Naive B cell (primary cell): Measurements from ENCODE around the gene AMN. TPM values are rescaled to one million over a fixed set of nuclear protein-coding genes. Genes with fewer than 3 reads are reported as not detected.

Source experiments
- ATAC-seq, 2 donors: fragments of 150-1000 bp; cut with Tn5 transposase; 2 replicates each; pipeline ENCODE4 v1.10.0; 2021; ENCODE audit warnings: low read depth in 2 of 2, mild to moderate bottlenecking in 2 of 2, moderate library complexity in 2 of 2
- DNase-seq: peaks from one replicate; pipeline ENCODE4 v3.0.0; 2022
- H3K27ac Mint-ChIP-seq, 6 donors: one replicate each; pipeline ENCODE4 v1.8.0; 2020 to 2022; ENCODE audit warnings: mild to moderate bottlenecking in 6 of 6, mixed read lengths in 6 of 6, moderate library complexity in 5 of 6, inconsistent platforms in 2 of 6
- H3K27me3 Mint-ChIP-seq, 3 donors: one replicate each; pipeline ENCODE4 v1.8.0; 2021 to 2022; ENCODE audit warnings: mixed read lengths in 3 of 3, mild to moderate bottlenecking in 1 of 3
- H3K36me3 Mint-ChIP-seq, 2 donors: one replicate each; pipeline ENCODE4 v1.8.0; 2020 to 2022; ENCODE audit warnings: mixed read lengths in 2 of 2, inconsistent platforms in 1 of 2, mild to moderate bottlenecking in 1 of 2
- H3K4me1 Mint-ChIP-seq, 3 donors: one replicate each; pipeline ENCODE4 v1.8.0; 2020 to 2022; ENCODE audit warnings: mixed read lengths in 3 of 3, inconsistent platforms in 1 of 3, mild to moderate bottlenecking in 1 of 3, moderate library complexity in 1 of 3
- H3K4me3 Mint-ChIP-seq, 8 donors: one replicate each; pipeline ENCODE4 v1.8.0; 2020 to 2022; ENCODE audit warnings: mild to moderate bottlenecking in 8 of 8, mixed read lengths in 8 of 8, moderate library complexity in 8 of 8, inconsistent platforms in 2 of 8
- H3K9me3 Mint-ChIP-seq, 7 donors: one replicate each; pipeline ENCODE4 v1.8.0; 2020 to 2022; ENCODE audit warnings: mixed read lengths in 7 of 7, mild to moderate bottlenecking in 5 of 7, inconsistent platforms in 2 of 7, moderate library complexity in 1 of 7
- polyA plus RNA-seq, 6 donors: library from polyadenylated mRNA; unstranded; fragments of 300-500 nt; fragmentation: Illumina TruSeq; gene quantifications; one replicate each; pipeline ENCODE4 v1.2.3, GENCODE V29; 2021; ENCODE audit warnings: low read depth in 6 of 6

The AMN gene
- polyA plus RNA-seq, 6 donors from 2014 or later: 1.8 to 5.7 (median 2.4) TPM

DNA sequence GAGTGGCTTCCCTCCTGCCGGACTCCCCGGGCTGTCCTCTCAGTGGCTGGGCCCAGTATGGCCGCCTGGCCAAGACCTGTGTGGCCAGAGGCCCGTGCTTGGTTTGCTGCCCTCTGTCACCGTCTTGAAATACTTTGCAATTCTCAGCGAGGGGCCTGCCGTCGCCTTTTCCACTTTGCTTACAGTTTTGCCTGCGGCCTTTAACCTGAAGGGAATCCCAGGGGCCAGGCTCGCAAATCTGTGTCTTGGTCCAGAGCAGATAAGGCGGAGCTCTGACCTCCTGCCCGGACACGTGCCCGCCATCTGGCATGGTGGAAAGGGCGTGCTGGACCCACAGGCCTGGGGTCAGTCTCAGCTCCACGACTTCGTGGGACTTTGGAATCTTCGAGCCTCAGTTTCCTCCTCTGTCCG, 10.9 kb upstream of the AMN start:
- no peaks in the 10 kb centered on the region for H3K9me3 Mint-ChIP-seq
- H3K27me3 Mint-ChIP-seq: no peaks in the 10 kb centered on the region
- H3K4me3 Mint-ChIP-seq: no peak overlapping the region
- no peak for DNase-seq
- peaks cover 0 to 6% of the 10 kb centered on the region in 2 donors for H3K36me3 Mint-ChIP-seq
- no peak for ATAC-seq
- peaks cover 18 to 37% (median 24%) of the 10 kb centered on the region in 3 donors for H3K4me1 Mint-ChIP-seq
- H3K27ac Mint-ChIP-seq: no peak overlapping the region

- Mint-ChIP-seq H3K4me3 (peak overlapping the region in 2 of 8 donors; percentile 44), H3K4me1 (peaks cover 23 to 34% (median 24%) of the 10 kb centered on the region in 3 donors)
- DNase-seq: no peak
Observed at GRCh38 chr14:102911991-102912761, 10.3 kb upstream of the AMN start.

DNA sequence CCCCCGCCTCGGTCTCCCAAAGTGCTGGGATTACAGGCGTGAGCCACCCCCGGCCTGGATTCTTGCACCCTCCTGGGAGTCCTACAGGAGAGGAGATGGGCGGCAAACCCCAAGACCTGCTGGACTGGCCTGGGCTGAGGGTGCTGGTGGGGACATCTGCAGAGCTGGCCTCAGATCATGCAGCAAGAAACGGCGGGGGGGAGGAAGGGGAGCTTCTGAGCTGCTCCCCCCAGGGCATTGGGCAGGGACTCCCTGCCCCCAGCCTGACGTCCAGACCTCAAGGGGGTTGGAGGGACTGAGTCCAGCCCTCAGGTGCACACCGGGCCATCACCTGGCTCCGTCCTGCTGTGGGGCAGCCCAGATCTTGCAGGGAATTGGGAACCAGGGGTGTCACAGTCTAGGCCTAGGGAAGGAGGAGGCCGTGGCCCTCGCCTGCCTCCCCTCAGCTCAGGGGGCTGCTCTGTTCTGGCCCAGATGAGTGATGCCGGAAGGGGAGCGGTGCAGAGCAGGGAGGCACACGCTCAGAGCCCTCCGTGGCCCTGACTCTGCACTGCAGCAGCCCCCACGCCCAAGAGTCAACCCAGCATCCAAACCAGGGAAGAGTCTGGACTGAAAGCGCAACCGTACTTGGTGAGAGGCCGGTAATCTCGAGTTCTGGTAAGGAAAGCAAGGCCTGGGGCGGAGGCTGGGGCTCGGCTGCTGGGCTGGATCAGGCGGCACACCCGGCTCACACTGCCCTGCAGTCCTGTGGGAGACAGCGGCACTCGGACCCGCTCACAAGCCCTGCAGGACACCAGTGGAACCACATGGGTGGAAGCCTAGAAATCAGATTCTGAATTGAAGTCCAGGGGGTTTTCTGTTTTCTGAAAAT, 8.9 kb upstream of the AMN start:
- no peak overlapping the region for H3K27ac Mint-ChIP-seq
- H3K36me3 Mint-ChIP-seq: no peaks in the 10 kb centered on the region
- no peaks in the 10 kb centered on the region for H3K9me3 Mint-ChIP-seq
- H3K4me3 Mint-ChIP-seq: peak overlapping the region in 4 of 8 donors; percentile 16 to 85 (median 59)
- no peaks in the 10 kb centered on the region for H3K27me3 Mint-ChIP-seq
- DNase-seq: no peak
- no peak for ATAC-seq
- peaks cover 15 to 27% (median 16%) of the 10 kb centered on the region in 3 donors for H3K4me1 Mint-ChIP-seq

More at GRCh38 chr14:102911991-102912761, 10.3 kb upstream of the AMN start:
- H3K36me3 Mint-ChIP-seq: peaks cover 0 to 6% of the 10 kb centered on the region in 2 donors
- H3K27ac Mint-ChIP-seq: peak overlapping the region in 1 of 6 donors; percentile 60
- H3K27me3 Mint-ChIP-seq: no peaks in the 10 kb centered on the region
- no peak for ATAC-seq
- no peaks in the 10 kb centered on the region for H3K9me3 Mint-ChIP-seq

DNA sequence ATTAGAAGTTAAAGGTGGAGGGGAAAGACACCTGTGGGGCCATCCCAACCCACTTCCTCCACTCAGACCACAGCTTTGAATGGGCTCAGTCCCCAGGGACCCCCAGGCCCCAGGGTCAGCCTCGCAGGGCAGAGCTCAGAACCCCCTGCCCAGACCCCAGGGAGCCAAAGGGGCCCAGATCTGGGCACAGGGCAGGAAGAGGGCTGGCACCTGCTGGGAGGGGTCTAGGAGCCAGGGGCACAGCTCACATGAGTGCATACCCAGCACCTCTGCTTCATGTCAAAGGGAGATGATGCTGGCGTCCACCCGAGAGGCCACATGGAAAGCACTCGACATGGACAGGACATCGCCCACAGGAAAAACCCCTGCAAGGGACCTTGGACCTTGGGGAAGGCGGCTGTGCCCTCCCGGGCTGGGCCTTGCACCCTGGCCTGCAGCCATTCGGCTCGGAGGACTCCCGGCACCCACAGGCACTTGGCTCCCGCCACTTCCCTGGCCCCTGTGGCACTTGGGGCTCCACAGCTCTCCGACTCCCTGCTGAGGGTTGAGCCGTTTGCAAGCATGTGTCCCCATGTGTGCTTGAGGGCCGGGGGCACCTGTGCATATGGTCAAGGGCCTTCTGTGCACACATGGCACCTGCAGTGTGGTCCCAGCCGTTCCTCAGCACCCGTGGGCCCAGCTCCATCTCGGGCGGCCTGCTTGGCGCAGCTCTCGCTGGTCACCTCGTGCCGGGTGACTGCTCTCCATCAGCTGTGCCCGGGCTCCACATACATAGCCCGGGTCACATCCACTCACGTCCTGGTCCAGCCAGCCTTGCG, 7.8 kb upstream of the AMN start:
- Mint-ChIP-seq H3K4me1 (peaks cover 15 to 27% (median 16%) of the 10 kb centered on the region in 3 donors), H3K4me3 (peak overlapping the region in 7 of 8 donors; percentile 8 to 85 (median 16)), H3K27me3 (no peaks in the 10 kb centered on the region), H3K9me3 (no peaks in the 10 kb centered on the region), H3K36me3 (no peaks in the 10 kb centered on the region), H3K27ac (peak overlapping the region in 1 of 6 donors; percentile 52)
- ATAC-seq (no peak), DNase-seq (no peak)

GRCh38 chr14:102915292-102916110, 7.0 kb upstream of the AMN start:
- no peaks in the 10 kb centered on the region for H3K36me3 Mint-ChIP-seq

DNA sequence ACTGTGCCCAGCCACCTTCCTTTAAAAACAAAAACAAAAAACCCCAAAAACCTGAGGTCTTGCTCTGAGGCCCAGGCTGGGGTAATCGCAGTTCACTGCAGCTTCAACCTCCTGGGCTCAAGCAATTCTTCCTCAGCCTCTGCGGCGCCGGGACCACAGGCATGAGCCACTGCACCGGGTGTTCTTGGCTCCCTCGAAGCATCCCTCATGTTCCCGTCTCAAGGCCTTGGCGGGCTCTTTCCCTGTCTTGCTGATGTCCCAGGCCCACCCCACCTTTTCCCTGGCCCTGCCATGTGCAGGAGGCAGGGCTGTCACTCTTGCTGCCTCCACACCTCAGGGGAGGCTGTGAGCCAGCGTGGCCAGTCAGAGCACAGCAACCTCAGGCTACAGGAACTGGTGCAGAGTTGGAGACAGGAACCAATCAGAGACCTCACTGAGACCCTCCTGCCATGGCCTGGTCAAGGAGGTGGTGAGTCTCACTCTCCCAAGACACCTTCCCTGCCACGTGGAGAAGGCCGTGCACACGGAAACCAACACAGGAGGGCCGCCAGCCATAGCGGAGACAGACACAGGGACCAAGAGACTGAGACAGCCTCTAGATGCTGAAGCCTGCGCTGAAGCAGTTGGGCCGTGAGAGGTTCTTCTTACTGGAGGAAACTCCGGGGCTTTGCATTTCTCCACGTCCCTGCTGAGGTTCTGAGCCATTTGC, 6.0 kb upstream of the AMN start:
- Mint-ChIP-seq H3K36me3 (no peaks in the 10 kb centered on the region), H3K4me3 (peak overlapping the region in 7 of 8 donors; percentile 25 to 84 (median 65)), H3K27ac (peak overlapping the region in 5 of 6 donors; percentile 60 to 94 (median 90)), H3K27me3 (no peaks in the 10 kb centered on the region), H3K4me1 (peaks cover 13 to 20% (median 15%) of the 10 kb centered on the region in 3 donors), H3K9me3 (no peaks in the 10 kb centered on the region)
- no peak for DNase-seq
- peak; percentile 2 to 4 for ATAC-seq

More at GRCh38 chr14:102915292-102916110, 7.0 kb upstream of the AMN start:
- ATAC-seq: no peak
- no peak for DNase-seq
- H3K27me3 Mint-ChIP-seq: no peaks in the 10 kb centered on the region
- H3K4me3 Mint-ChIP-seq: peak overlapping the region in 5 of 8 donors; percentile 32 to 79 (median 66)
- peak overlapping the region in 4 of 6 donors; percentile 21 to 93 (median 71) for H3K27ac Mint-ChIP-seq
- no peaks in the 10 kb centered on the region for H3K9me3 Mint-ChIP-seq
- H3K4me1 Mint-ChIP-seq: peaks cover 13 to 25% (median 15%) of the 10 kb centered on the region in 3 donors

- Mint-ChIP-seq H3K36me3 (no peaks in the 10 kb centered on the region), H3K4me1 (peaks cover 13 to 20% (median 15%) of the 10 kb centered on the region in 3 donors), H3K4me3 (peak overlapping the region in 7 of 8 donors; percentile 19 to 84 (median 54)), H3K27me3 (no peaks in the 10 kb centered on the region), H3K27ac (peak overlapping the region in 4 of 6 donors; percentile 65 to 94 (median 93)), H3K9me3 (no peaks in the 10 kb centered on the region)
- ATAC-seq (peak; percentile 76 to 85), DNase-seq (peak; percentile 72)
Observed at GRCh38 chr14:102917056-102917385, 5.4 kb upstream of the AMN start.

GRCh38 chr14:102917469-102918211, 4.8 kb upstream of the AMN start:
- Mint-ChIP-seq H3K27me3 (no peaks in the 10 kb centered on the region), H3K9me3 (no peaks in the 10 kb centered on the region), H3K27ac (peak overlapping the region in 4 of 6 donors; percentile 65 to 94 (median 93)), H3K4me3 (peak overlapping the region in 7 of 8 donors; percentile 19 to 84 (median 54)), H3K4me1 (peaks cover 13 to 20% (median 15%) of the 10 kb centered on the region in 3 donors), H3K36me3 (no peaks in the 10 kb centered on the region)
- ATAC-seq: peak; percentile 37 to 57
- DNase-seq: peak; percentile 66

DNA sequence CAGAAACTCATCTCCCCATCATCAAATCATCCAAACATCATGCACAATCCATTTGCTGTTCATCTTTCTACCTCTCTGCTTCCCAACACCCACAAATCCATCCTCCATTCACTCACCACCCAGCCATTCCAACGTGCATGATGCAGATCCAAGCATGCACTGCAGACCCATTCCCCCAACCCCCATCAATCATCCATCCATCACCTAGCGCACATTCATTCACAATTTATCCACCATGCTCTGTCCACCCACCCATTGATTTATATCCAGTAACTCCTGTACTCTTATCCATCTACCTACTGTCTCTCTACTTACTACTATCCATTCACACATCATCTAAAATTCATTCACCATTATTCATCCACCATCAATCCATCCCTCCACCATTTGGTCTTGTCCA, 4.0 kb upstream of the AMN start:
- ATAC-seq (no peak), DNase-seq (no peak)
- H3K36me3 Mint-ChIP-seq: no peaks in the 10 kb centered on the region
- H3K9me3 Mint-ChIP-seq: no peaks in the 10 kb centered on the region
- H3K4me1 Mint-ChIP-seq: peaks cover 15 to 19% (median 16%) of the 10 kb centered on the region in 3 donors
- no peak overlapping the region for H3K4me3 Mint-ChIP-seq
- no peak overlapping the region for H3K27ac Mint-ChIP-seq
- H3K27me3 Mint-ChIP-seq: peaks cover 0 to 5% (median 0%) of the 10 kb centered on the region in 3 donors

GRCh38 chr14:102920273-102920997, 2.0 kb upstream of the AMN start:
- no peak for ATAC-seq
- H3K9me3 Mint-ChIP-seq: no peaks in the 10 kb centered on the region
- no peak overlapping the region for H3K27ac Mint-ChIP-seq
- H3K4me3 Mint-ChIP-seq: no peak overlapping the region
- no peaks in the 10 kb centered on the region for H3K36me3 Mint-ChIP-seq
- H3K4me1 Mint-ChIP-seq: peaks cover 9 to 19% (median 13%) of the 10 kb centered on the region in 3 donors
- H3K27me3 Mint-ChIP-seq: peaks cover 0 to 15% (median under 1%) of the 10 kb centered on the region in 3 donors
- DNase-seq: no peak

GRCh38 chr14:102920998-102921304, 1.5 kb upstream of the AMN start:
- Mint-ChIP-seq H3K9me3 (no peaks in the 10 kb centered on the region), H3K36me3 (peaks cover 0 to 4% of the 10 kb centered on the region in 2 donors), H3K27me3 (peaks cover 3 to 21% (median 5%) of the 10 kb centered on the region in 3 donors), H3K4me1 (peaks cover 11 to 22% (median 16%) of the 10 kb centered on the region in 3 donors), H3K4me3 (no peak overlapping the region), H3K27ac (no peak overlapping the region)
- DNase-seq (no peak), ATAC-seq (no peak)
